Measurements from ENCODE around the gene RRP1.
A peak's percentile ranks its signal among the peaks of the same experiment; 100 is the strongest.

RRP1 gene

GRCh38 chr21:43777953-43778352 lies 11.4 kb upstream of the RRP1 start:
- no peak for DNase-seq

GRCh38 chr21:43778469-43779335 lies 10.7 kb upstream of the RRP1 start:
- DNase-seq: peak; percentile 66

DNA sequence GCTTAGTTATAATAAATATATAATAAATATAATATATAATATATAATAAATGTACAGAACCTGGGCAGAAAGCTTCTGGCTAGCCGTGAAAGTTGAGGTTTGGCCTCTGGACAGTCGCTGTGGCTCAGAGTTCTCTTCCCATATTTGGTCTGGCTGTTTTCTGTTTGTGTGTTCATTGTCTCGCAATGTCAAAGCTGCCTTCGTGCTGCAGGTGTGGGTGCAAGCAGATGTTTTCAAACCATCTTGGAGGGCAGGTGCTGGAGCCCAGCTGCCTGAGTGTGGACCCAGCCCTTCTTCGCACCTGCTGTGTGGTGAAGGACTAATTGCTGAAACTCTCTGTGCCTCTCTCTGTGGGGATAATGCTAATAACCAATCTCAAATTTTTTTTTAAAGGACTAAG lies 9.7 kb upstream of the RRP1 start:
- peak; percentile 94 for DNase-seq

DNA sequence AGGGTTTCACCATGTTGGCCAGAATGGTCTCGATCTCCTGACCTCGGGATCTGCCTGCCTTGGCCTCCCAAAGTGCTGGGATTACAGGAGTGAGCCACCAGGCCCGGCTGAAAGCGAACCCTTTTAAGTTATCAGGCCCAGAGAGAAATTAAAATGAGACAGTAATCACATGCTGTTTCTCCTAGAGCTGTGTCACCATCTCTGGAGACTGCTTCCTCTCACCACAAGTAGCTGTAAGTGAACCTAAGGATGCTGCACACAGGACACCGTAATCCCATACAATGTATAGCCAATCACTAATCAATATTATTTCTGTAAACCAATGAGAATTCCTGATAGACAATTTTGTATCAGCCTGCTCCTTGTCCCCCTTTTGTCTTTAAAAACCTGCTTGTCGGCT lies 7.5 kb upstream of the RRP1 start:
- no peak for DNase-seq

GRCh38 chr21:43782431-43783097 lies 6.8 kb upstream of the RRP1 start:
- DNase-seq: no peak

GRCh38 chr21:43783098-43783700 lies 6.2 kb upstream of the RRP1 start:
- DNase-seq: peak; percentile 90

GRCh38 chr21:43785134-43785533 lies 4.2 kb upstream of the RRP1 start:
- no peak for DNase-seq

DNA sequence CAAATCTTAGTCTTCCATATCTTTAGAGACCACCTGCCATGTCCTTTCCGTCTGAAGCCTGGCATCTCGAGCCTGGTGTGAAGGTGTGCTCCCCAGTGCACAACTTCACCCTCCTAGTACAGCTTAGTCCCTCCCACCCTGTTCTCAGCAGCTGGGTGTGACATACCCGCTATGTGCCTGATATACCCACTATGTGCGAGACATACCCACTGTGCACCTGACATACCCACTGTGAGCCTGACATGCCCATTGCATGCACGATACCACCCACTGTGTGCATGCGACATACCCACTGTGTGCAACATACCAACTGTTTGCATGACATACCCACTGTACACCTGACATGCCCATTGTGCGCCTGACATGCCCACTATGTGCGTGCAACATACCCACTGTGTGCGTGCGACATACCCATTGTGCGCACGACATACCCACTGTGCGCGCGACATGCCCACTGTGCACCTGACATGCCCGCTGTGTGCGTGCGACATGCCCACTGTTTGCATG lies 3.0 kb upstream of the RRP1 start:
- DNase-seq: peak; percentile 25

DNA sequence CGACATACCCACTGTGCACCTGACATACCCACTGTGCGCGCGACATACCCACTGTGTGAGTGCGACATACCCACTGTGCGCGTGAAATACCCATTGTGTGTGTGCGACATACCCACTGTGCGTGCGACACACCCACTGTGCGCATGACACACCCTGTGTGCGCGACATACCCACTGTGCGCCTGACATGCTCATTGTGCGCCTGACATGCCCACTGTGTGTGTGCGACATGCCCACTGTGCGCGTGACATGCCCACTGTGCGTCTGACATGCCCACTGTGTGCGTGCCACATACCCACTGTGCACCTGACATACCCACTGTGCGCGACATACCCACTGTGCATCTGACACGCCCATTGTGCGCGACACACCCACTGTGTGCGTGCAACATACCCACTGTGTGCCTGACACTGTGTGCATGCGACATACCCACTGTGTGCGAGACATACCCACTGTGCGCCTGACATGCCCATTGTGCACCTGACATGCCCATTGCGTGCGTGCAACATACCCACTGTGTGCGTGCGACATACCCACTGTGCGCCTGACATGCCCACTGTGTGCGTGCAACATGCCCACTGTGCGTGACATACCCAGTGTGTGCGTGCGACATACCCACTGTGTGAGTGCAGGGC lies 2.5 kb upstream of the RRP1 start:
- no peak for DNase-seq

- DNase-seq: no peak
Measured at GRCh38 chr21:43790010-43790524, 690 bp downstream of the RRP1 start.

- DNase-seq: no peak
Measured at GRCh38 chr21:43792406-43792805, 3.0 kb downstream of the RRP1 start.

GRCh38 chr21:43793243-43793642 lies 3.9 kb downstream of the RRP1 start:
- DNase-seq: no peak

DNA sequence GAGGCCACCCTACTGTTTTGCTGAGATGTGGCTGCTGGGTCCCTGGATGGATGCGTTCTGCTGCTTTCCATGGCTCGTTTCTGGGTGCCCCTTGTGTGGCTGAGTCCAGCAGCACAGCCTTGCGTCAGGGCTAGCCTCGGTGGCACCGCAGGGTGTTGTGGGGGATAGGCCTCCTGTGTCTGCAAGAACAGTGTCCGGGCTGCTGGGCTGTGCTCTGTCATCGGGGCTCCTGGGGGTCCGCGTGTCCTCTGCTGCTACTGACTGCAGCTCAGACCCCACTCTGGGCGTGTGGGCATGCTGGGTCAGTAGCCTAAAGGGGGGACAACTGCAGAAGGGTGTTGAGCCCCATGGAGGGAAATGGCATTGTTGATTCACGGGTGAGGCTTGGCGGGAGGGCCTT lies 4.9 kb downstream of the RRP1 start:
- no peak for DNase-seq

DNA sequence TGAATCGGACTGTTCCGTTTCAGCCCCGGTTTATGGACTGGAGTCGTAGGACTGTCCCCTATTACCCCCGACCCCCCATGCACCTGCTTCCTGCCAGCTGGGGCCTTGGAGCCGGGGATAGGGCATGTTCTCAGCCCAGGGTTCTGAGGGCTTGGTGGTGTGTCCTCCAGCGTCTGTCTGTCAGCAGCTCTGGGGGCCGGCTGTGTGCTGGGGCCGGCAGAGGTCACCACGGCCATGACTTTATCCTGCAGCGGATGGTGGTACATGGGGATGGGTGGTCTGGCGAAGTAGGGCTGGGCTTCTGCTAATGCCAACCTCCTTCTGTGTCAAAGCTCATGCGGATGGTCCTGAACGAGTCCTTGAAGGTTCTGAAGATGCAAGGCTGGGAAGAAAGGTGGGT lies 5.5 kb downstream of the RRP1 start:
- DNase-seq: no peak

GRCh38 chr21:43797415-43797814 lies 8.0 kb downstream of the RRP1 start:
- DNase-seq: no peak

- no peak for DNase-seq
Measured at GRCh38 chr21:43797925-43798715, 8.7 kb downstream of the RRP1 start.

DNA sequence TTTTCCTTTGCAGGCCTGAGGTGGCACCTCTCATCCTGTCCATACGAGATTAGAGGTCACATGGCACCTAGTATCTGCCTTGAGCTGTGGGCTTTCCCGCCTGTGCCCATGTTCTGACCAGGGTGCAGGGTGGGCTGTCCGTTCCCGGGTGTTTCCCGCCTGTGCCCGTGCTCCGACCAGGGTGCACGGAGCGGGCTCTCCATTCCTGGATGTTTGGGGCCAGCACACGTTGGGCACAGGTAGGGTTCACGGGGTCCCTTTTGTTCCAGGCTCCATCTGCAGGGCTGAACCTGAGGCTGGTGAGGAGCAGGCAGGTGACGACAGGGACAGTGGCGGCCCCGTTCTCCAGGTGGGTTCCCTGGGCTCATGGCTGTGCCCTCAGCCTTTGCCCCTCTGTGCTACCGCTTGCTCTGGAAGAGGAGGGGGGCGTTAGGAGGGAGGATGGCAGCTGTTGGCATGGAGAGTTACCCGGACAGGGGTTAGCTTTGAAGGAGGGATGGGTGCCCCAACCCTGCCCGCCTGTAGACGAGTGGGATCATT lies 10.0 kb downstream of the RRP1 start:
- no peak for DNase-seq

DNA sequence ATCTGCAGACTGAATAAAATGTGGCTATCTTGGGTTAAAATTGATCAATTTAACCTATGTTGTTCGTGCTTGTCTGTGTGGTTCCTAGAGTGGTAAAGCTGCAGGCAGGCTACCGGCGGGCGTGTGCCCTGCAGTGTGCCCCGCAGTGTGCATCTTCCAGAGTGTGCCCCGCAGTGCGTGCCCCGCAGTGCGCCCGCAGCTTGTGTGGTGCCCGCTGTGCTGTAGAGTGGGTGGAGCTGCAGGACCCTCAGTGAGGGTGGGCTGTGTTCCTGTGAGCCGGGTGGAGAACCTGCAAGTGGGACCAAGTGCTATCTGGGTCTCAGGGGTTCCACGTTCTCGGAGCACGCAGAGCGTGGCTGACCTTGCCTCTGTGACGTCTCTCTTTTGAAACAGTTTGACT lies 10.7 kb downstream of the RRP1 start:
- no peak for DNase-seq

- no peak for DNase-seq
Measured at GRCh38 chr21:43800566-43800965, 11.2 kb downstream of the RRP1 start.

- no peak for DNase-seq
Measured at GRCh38 chr21:43801006-43801783, 11.8 kb downstream of the RRP1 start.

DNA sequence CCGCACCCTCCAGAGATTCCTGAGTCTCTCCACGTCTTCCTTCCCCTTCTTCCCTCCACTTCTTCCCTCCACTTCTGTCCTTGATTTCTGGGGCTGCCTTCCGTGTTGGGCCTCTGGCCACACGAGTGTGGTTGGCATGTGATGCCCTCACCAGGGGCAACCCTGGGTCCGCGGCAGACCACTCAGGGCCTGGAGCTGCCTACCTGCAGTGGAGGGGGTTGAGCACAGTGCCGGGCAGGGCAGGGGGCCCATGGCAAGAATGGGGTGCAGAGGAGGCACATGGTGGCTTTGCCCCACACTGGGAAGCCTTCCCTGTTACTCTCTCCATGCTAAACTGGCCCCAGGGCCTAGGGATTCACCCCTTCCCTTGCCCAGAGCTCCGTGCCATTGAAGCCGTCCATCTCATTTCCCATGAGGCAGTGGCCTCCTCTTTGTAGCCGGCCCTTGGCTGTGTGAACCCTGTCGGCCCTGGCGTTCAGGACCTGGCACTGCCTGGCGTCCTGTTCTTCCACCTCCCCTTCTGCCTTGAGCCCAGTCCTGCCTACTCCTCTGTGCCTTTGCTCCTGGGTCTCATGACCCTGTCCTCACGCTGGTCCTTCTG lies 13.4 kb downstream of the RRP1 start:
- DNase-seq: no peak
